Neuronal stem cell (in vitro differentiated cells): ENCODE results near the gene MIOX.
A peak's percentile ranks its signal among the peaks of the same experiment; 100 is the strongest.

Source experiments
- DNase-seq: peaks from one replicate; pipeline ENCODE4 v3.0.0-alpha.2; 2013; ENCODE audit warnings: low spot score
- H2AFZ ChIP-seq: one replicate; pipeline ENCODE4 v1.6.1; 2013; ENCODE audit warnings: mild to moderate bottlenecking, low read length, inconsistent platforms
- H2AK5ac ChIP-seq: 2 replicates; pipeline ENCODE4 v1.6.1; 2013; ENCODE audit warnings: low read depth, mild to moderate bottlenecking, inconsistent platforms, low read length, moderate library complexity, mixed read lengths
- H2BK120ac ChIP-seq: 2 replicates; pipeline ENCODE4 v1.6.1; 2013; ENCODE audit warnings: low read depth, mild to moderate bottlenecking, inconsistent platforms, low read length, moderate library complexity, mixed read lengths
- H2BK12ac ChIP-seq: one replicate; pipeline ENCODE4 v1.6.1; 2013; ENCODE audit warnings: low read length, inconsistent platforms
- H2BK15ac ChIP-seq: 2 replicates; pipeline ENCODE4 v1.6.1; 2013; ENCODE audit warnings: mild to moderate bottlenecking, low read length, inconsistent platforms, mixed read lengths
- H2BK5ac ChIP-seq: one replicate; pipeline ENCODE4 v1.6.1; 2013; ENCODE audit warnings: inconsistent platforms, mild to moderate bottlenecking, low read length, moderate library complexity
- H3K14ac ChIP-seq: one replicate; pipeline ENCODE4 v1.6.1; 2013; ENCODE audit warnings: low read length, inconsistent platforms
- H3K18ac ChIP-seq: 2 replicates; pipeline ENCODE4 v1.6.1; 2013; ENCODE audit warnings: low read length, inconsistent platforms
- H3K23ac ChIP-seq: 2 replicates; pipeline ENCODE4 v1.6.1; 2013; ENCODE audit warnings: low read depth, mild to moderate bottlenecking, mixed read lengths, low read length, inconsistent platforms; ENCODE audit not compliant: poor library complexity
- H3K27ac ChIP-seq: replicated peaks from 3 replicates; pipeline ENCODE4 v1.5.1; 2013; ENCODE audit warnings: low read length, inconsistent platforms
- H3K27me3 ChIP-seq, 3 experiments: 2 replicates each; pipeline ENCODE4 v1.6.1; 2013; ENCODE audit warnings: low read length in 3 of 3, mild to moderate bottlenecking in 2 of 3, inconsistent platforms in 1 of 3, low read depth in 1 of 3, mixed read lengths in 1 of 3, moderate library complexity in 1 of 3; ENCODE audit not compliant: control insufficient read depth in 3 of 3, insufficient read depth in 3 of 3
- H3K36me3 ChIP-seq, 2 donors: replicated peaks in 1 of 2; 2 replicates each; pipeline ENCODE4 v1.6.1; 2013; ENCODE audit warnings: low read length in 2 of 2; ENCODE audit not compliant: control insufficient read depth in 2 of 2, insufficient read depth in 2 of 2
- H3K4ac ChIP-seq: 2 replicates; pipeline ENCODE4 v1.6.1; 2013; ENCODE audit warnings: inconsistent platforms, mild to moderate bottlenecking, low read length, moderate library complexity
- H3K4me1 ChIP-seq, 2 donors: 1 replicate in 1 of 2; 2 replicates in 1 of 2; pipeline ENCODE4 v1.6.1; 2013; ENCODE audit warnings: low read length in 2 of 2, low read depth in 1 of 2; ENCODE audit not compliant: control insufficient read depth in 2 of 2, insufficient read depth in 1 of 2
- H3K4me2 ChIP-seq: one replicate; pipeline ENCODE4 v1.6.1; 2013; ENCODE audit warnings: mild to moderate bottlenecking, low read length, inconsistent platforms; ENCODE audit not compliant: insufficient read depth, poor library complexity, severe bottlenecking
- H3K4me3 ChIP-seq, 2 donors: 2 replicates each; pipeline ENCODE4 v1.5.1; 2013; ENCODE audit warnings: low read length in 2 of 2, mild to moderate bottlenecking in 2 of 2, inconsistent platforms in 1 of 2, moderate library complexity in 1 of 2
- H3K79me1 ChIP-seq: one replicate; pipeline ENCODE4 v1.6.1; 2013; ENCODE audit warnings: low read depth, mild to moderate bottlenecking, inconsistent platforms, low read length, moderate library complexity
- H3K9ac ChIP-seq: one replicate; pipeline ENCODE4 v1.6.1; 2013; ENCODE audit warnings: mild to moderate bottlenecking, low read depth, low read length, inconsistent platforms; ENCODE audit not compliant: poor library complexity
- H3K9me3 ChIP-seq, 2 donors: replicated peaks in 1 of 2; 2 replicates each; pipeline versions ENCODE3 to v1.6.1; 2013; ENCODE audit warnings: low read length in 2 of 2, mild to moderate bottlenecking in 2 of 2, inconsistent platforms in 1 of 2, low read depth in 1 of 2, mixed read lengths in 1 of 2, moderate library complexity in 1 of 2; ENCODE audit not compliant: control insufficient read depth in 2 of 2, insufficient read depth in 1 of 2
- H4K8ac ChIP-seq: one replicate; pipeline ENCODE4 v1.6.1; 2013; ENCODE audit warnings: low read depth, mild to moderate bottlenecking, inconsistent platforms, low read length, moderate library complexity
- H4K91ac ChIP-seq: one replicate; pipeline ENCODE4 v1.6.1; 2013; ENCODE audit warnings: low read length, low read depth, mild to moderate bottlenecking, inconsistent platforms; ENCODE audit not compliant: poor library complexity
- WGBS, 2 donors: extraction: QIAGEN DNeasy Blood & Tissue Kit; methylation state at CpG; one replicate each; pipeline ENCODE4 v1.1.7; 2013; ENCODE audit warnings: missing lambda C conversion rate in 2 of 2, mixed read lengths in 1 of 2; ENCODE audit not compliant: insufficient read length in 2 of 2, insufficient replicate concordance in 1 of 2; ENCODE audit errors: extremely low coverage in 2 of 2; 5-methylcytosine and 5-hydroxymethylcytosine counted together

Gene MIOX

DNA sequence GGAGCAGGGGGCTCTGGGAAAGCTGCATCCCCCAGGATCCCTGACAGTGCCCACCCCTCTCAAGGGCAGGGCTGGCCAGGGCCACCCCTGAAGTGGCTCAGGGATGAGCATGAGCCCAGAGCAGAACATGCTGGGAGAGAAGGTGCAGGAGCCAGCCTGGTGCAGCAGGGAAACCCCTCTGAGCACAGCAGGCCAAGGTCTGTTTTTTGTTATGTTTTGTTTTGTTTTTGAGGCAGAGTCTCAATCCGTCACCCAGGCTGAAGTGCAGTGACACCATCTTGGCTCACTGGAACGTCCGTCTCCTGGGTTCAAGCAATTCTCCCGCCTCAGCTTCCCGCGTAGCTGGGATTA is 11.0 kb upstream of the MIOX start:
- Histone ChIP-seq H2AK5ac (peak overlapping the region; percentile 98), H3K9me3 (peaks cover 2 to 4% of the 10 kb centered on the region in 2 donors), H3K4ac (no peak overlapping the region), H3K4me2 (peak overlapping the region; percentile 73), H2BK12ac (peak overlapping the region; percentile 30), H2BK15ac (peak overlapping the region; percentile 93), H2BK5ac (peak overlapping the region; percentile 10), H3K9ac (peak overlapping the region; percentile 86), H3K4me1 (peaks cover 10 to 11% of the 10 kb centered on the region in 2 donors), H3K36me3 (peaks cover 0 to 25% of the 10 kb centered on the region in 2 donors), H3K14ac (no peak overlapping the region), H3K79me1 (peaks cover 36% of the 10 kb centered on the region), H2BK120ac (no peak overlapping the region), H3K23ac (peak overlapping the region; percentile 89), H3K27me3 (peaks cover 3 to 16% (median 10%) of the 10 kb centered on the region in 3 experiments), H4K8ac (no peak overlapping the region), H3K4me3 (peak overlapping the region in 1 of 2 donors; percentile 80), H3K27ac (no peak overlapping the region), H2AFZ (peak overlapping the region; percentile 97), H3K18ac (peak overlapping the region; percentile 97), H4K91ac (no peak overlapping the region)
- no peak for DNase-seq
- no CpG with 5 or more reads among the region's 6 CpGs for WGBS, 2 donors

DNA sequence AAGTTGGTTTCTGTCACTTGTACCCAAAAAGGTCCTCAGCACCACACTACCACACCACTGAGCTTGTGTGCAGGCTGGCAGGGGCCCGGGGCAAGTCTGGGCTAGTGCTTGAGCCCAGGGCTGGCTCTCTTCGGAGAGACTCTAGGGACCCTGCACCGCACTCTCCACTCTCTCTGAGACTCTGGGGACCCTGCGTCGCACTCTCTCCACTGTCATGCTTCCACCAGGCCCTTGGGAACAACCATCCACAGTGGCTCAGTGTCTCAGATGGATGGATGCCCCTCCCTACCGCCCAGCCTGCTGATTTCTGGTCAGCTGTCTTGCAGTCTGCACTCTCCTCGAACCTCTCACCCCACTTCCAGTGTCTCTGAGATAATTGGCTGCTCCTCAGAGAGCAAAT is 9.8 kb upstream of the MIOX start:
- Histone ChIP-seq H3K9me3 (peaks cover 2 to 4% of the 10 kb centered on the region in 2 donors), H2AK5ac (peak overlapping the region; percentile 74), H3K4ac (no peak overlapping the region), H3K18ac (no peak overlapping the region), H3K4me1 (peaks cover 10 to 12% of the 10 kb centered on the region in 2 donors), H3K4me3 (no peak overlapping the region), H3K36me3 (peaks cover 0 to 17% of the 10 kb centered on the region in 2 donors), H2BK15ac (peak overlapping the region; percentile 75), H2AFZ (peak overlapping the region; percentile 25), H3K27ac (no peak overlapping the region), H3K79me1 (peaks cover 24% of the 10 kb centered on the region), H2BK5ac (no peak overlapping the region), H2BK120ac (peak overlapping the region; percentile 2), H3K14ac (no peak overlapping the region), H3K27me3 (peaks cover 3 to 23% (median 16%) of the 10 kb centered on the region in 3 experiments), H4K8ac (no peak overlapping the region), H3K4me2 (no peak overlapping the region), H3K9ac (no peak overlapping the region), H3K23ac (peak overlapping the region; percentile 43), H4K91ac (no peak overlapping the region), H2BK12ac (no peak overlapping the region)
- no CpG with 5 or more reads among the region's 7 CpGs for WGBS, 2 donors
- no peak for DNase-seq

DNA sequence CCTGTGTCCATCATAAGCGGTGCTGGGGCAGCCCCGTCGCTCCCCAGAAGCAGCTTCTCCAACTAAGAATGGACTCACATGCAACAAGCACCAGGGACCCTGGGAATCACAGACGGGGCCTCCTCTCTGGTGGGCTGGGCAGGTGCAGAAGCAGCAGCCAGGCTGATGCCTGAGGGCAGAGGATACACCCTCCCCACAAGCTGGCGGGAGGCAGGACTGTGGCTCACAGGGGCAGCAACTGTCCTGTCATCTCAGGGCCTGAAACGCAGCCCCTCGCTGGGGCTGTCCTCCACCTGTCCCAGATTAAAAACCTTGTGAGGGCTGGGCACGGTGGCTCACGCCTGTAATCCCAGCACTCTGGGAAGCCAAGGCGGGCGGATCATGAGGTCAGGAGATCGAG is 8.7 kb upstream of the MIOX start:
- H3K14ac ChIP-seq: no peak overlapping the region
- H2AK5ac ChIP-seq: peak overlapping the region; percentile 56
- H2BK120ac ChIP-seq: no peak overlapping the region
- peak overlapping the region; percentile 91 for H3K23ac ChIP-seq
- H3K18ac ChIP-seq: no peak overlapping the region
- peak overlapping the region; percentile 58 for H2BK12ac ChIP-seq
- H3K9me3 ChIP-seq: peaks cover 2 to 4% of the 10 kb centered on the region in 2 donors
- no peak for DNase-seq
- H3K27me3 ChIP-seq: peaks cover 3 to 34% (median 16%) of the 10 kb centered on the region in 3 experiments
- H2BK5ac ChIP-seq: no peak overlapping the region
- H3K79me1 ChIP-seq: peaks cover 16% of the 10 kb centered on the region
- H4K8ac ChIP-seq: no peak overlapping the region
- no peak overlapping the region for H2AFZ ChIP-seq
- H3K4me1 ChIP-seq: peaks cover 10 to 14% of the 10 kb centered on the region in 2 donors
- WGBS, 2 donors: no CpG with 5 or more reads among the region's 12 CpGs
- H3K4ac ChIP-seq: no peak overlapping the region
- H3K27ac ChIP-seq: no peak overlapping the region
- no peak overlapping the region for H3K4me2 ChIP-seq
- peak overlapping the region; percentile 37 for H2BK15ac ChIP-seq
- no peak overlapping the region for H3K4me3 ChIP-seq
- H4K91ac ChIP-seq: no peak overlapping the region
- H3K36me3 ChIP-seq: peaks cover 0 to 7% of the 10 kb centered on the region in 2 donors
- H3K9ac ChIP-seq: no peak overlapping the region

DNA sequence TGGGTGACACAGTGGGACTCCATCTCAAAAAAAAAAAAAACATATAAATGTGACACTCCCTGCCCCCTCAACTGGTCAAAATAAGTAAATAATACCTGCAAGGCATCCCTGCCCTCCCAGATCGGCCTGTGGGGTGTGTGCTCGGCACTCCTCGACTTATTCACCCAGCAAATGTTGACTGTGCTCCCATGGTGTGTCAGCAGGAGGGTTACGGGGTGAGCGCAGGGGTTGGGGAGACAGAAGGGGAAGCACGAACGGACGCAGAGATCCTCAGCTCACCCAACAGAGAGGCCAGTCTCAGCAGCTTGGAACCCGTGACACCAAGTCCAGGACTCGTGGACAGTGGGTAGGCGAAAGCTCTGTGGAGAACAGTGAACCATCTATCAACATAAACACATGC is 6.9 kb upstream of the MIOX start:
- Histone ChIP-seq H3K14ac (peak overlapping the region; percentile 89), H2BK15ac (no peak overlapping the region), H3K79me1 (peaks cover 4% of the 10 kb centered on the region), H3K4me1 (peaks cover 4 to 6% of the 10 kb centered on the region in 2 donors), H4K8ac (no peak overlapping the region), H3K23ac (no peak overlapping the region), H4K91ac (no peak overlapping the region), H3K4me3 (no peak overlapping the region), H3K18ac (no peak overlapping the region), H2BK12ac (no peak overlapping the region), H2BK5ac (no peak overlapping the region), H3K4me2 (no peak overlapping the region), H3K27ac (no peak overlapping the region), H2BK120ac (no peak overlapping the region), H3K9me3 (peaks cover 2 to 4% of the 10 kb centered on the region in 2 donors), H2AK5ac (no peak overlapping the region), H3K9ac (no peak overlapping the region), H3K36me3 (no peaks in the 10 kb centered on the region), H3K4ac (no peak overlapping the region), H3K27me3 (peaks cover 3 to 50% (median 16%) of the 10 kb centered on the region in 3 experiments), H2AFZ (no peak overlapping the region)
- DNase-seq: no peak
- no CpG with 5 or more reads among the region's 11 CpGs for WGBS, 2 donors
